Neural progenitor cell (in vitro differentiated cells): Measurements from ENCODE around the gene ADM2. TPM values are rescaled to one million over a fixed set of nuclear protein-coding genes. Genes with fewer than 3 reads are reported as not detected.
A peak's percentile ranks its signal among the peaks of the same experiment; 100 is the strongest.

Source experiments
- DNase-seq: peaks from one replicate; pipeline ENCODE4 v3.0.0-alpha.2; 2016; ENCODE audit warnings: low spot score
- H2AFZ ChIP-seq: fragments of 200-600 bp; sonication (generic); replicated peaks from 2 replicates; pipeline ENCODE4 v1.6.1; 2016; ENCODE audit warnings: antibody characterized with exemption
- H3F3A ChIP-seq: fragments of 200-600 bp; sonication (generic); 2 replicates; pipeline ENCODE4 v1.6.1; 2016; ENCODE audit warnings: antibody characterized with exemption, low read depth
- H3K27ac ChIP-seq: fragments of 200-600 bp; sonication (generic); 2 replicates; pipeline ENCODE4 v1.5.1; 2016; ENCODE audit warnings: mild to moderate bottlenecking
- H3K27me3 ChIP-seq: fragments of 200-600 bp; sonication (generic); 2 replicates; pipeline ENCODE4 v1.6.1; 2016; ENCODE audit warnings: mild to moderate bottlenecking, moderate library complexity
- H3K36me3 ChIP-seq: fragments of 200-600 bp; sonication (generic); 2 replicates; pipeline ENCODE4 v1.5.1; 2016
- H3K4me1 ChIP-seq: fragments of 200-600 bp; sonication (generic); 2 replicates; pipeline ENCODE4 v1.6.1; 2016; ENCODE audit warnings: mixed run types
- H3K4me2 ChIP-seq: fragments of 200-600 bp; sonication (generic); 2 replicates; pipeline ENCODE4 v1.6.1; 2016
- H3K4me3 ChIP-seq: fragments of 200-600 bp; sonication (generic); 2 replicates; pipeline ENCODE4 v1.5.1; 2016
- H3K79me2 ChIP-seq: fragments of 200-600 bp; sonication (generic); 2 replicates; pipeline ENCODE4 v1.6.1; 2016; ENCODE audit warnings: low read depth
- H3K9ac ChIP-seq: fragments of 200-600 bp; sonication (generic); 2 replicates; pipeline ENCODE4 v1.6.1; 2016
- H3K9me3 ChIP-seq: fragments of 200-600 bp; sonication (generic); 2 replicates; pipeline ENCODE4 v1.5.1; 2016; ENCODE audit warnings: low read depth
- H4K20me1 ChIP-seq: fragments of 200-600 bp; sonication (generic); 2 replicates; pipeline ENCODE4 v1.6.1; 2016; ENCODE audit warnings: low read depth
- H3K27ac Mint-ChIP-seq: 3 replicates; pipeline ENCODE4 v1.8.0; 2021; ENCODE audit warnings: mixed read lengths
- H3K27me3 Mint-ChIP-seq: 2 replicates; pipeline ENCODE4 v1.8.0; 2022; ENCODE audit warnings: low read depth, mild to moderate bottlenecking, inconsistent platforms, moderate library complexity, mixed read lengths; ENCODE audit not compliant: insufficient read depth
- H3K36me3 Mint-ChIP-seq: 3 replicates; pipeline ENCODE4 v1.8.0; 2021; ENCODE audit warnings: mixed read lengths
- H3K4me1 Mint-ChIP-seq: 3 replicates; pipeline ENCODE4 v1.8.0; 2021; ENCODE audit warnings: mixed read lengths
- H3K4me3 Mint-ChIP-seq: 3 replicates; pipeline ENCODE4 v1.8.0; 2021; ENCODE audit warnings: mild to moderate bottlenecking, moderate library complexity, mixed read lengths
- H3K9me3 Mint-ChIP-seq: 3 replicates; pipeline ENCODE4 v1.8.0; 2020; ENCODE audit warnings: mixed read lengths
- CTCF ChIP-seq: fragments of 200-600 bp; sonication (generic); IDR thresholded peaks from 2 replicates; pipeline ENCODE4 v1.5.1; 2017; ENCODE audit warnings: antibody characterized with exemption, mild to moderate bottlenecking
- EZH2 ChIP-seq: fragments of 200-600 bp; sonication (generic); IDR thresholded peaks from 2 replicates; pipeline ENCODE4 v1.6.1; 2017; ENCODE audit warnings: antibody characterized with exemption, mild to moderate bottlenecking, moderate library complexity
- EZH2phosphoT487 ChIP-seq: fragments of 200-600 bp; sonication (generic); IDR thresholded peaks from 2 replicates; pipeline ENCODE4 v1.6.1; 2017; ENCODE audit warnings: antibody characterized with exemption
- total RNA-seq: library from RNA; depleted of rRNA; stranded (reverse); fragments of >200 nt; gene quantifications from 2 replicates; pipeline ENCODE4 v1.2.3, GENCODE V29; 2015; ENCODE audit warnings: low replicate concordance

Gene ADM2
- total RNA-seq, 1 donor from 2014 or later = 0.13 TPM

- Histone ChIP-seq H3K36me3 (no peaks in the 10 kb centered on the region), H3K4me3 (no peak overlapping the region), H3K9me3 (no peaks in the 10 kb centered on the region), H3K27me3 (no peaks in the 10 kb centered on the region), H3K27ac (peak overlapping the region; percentile 37), H4K20me1 (peaks cover 27% of the 10 kb centered on the region), H3F3A (peaks cover 13% of the 10 kb centered on the region), H3K4me2 (no peak overlapping the region), H2AFZ (no peak overlapping the region), H3K79me2 (no peaks in the 10 kb centered on the region), H3K4me1 (no peaks in the 10 kb centered on the region), H3K9ac (no peak overlapping the region)
- Mint-ChIP-seq H3K4me1 (peaks cover 2% of the 10 kb centered on the region), H3K27me3 (peaks cover 9% of the 10 kb centered on the region), H3K36me3 (peaks cover 12% of the 10 kb centered on the region), H3K27ac (no peak overlapping the region), H3K9me3 (no peaks in the 10 kb centered on the region), H3K4me3 (no peak overlapping the region)
- no peak for DNase-seq
- TF ChIP-seq CTCF = no peak
- TF ChIP-seq EZH2phosphoT487 = no peak
- TF ChIP-seq EZH2 = no peak
These were observed 36.7 kb upstream of the ADM2 start for GRCh38 chr22:50444663-50445062.

- H3K79me2 ChIP-seq = no peaks in the 10 kb centered on the region
- no peaks in the 10 kb centered on the region for H3K36me3 ChIP-seq
- H3F3A ChIP-seq = peaks cover 13% of the 10 kb centered on the region
- H3K4me3 Mint-ChIP-seq = no peak overlapping the region
- peaks cover 9% of the 10 kb centered on the region for H3K27me3 Mint-ChIP-seq
- no peak overlapping the region for H2AFZ ChIP-seq
- H3K9ac ChIP-seq = no peak overlapping the region
- H3K27ac ChIP-seq = peak overlapping the region; percentile 37
- no peaks in the 10 kb centered on the region for H3K4me1 ChIP-seq
- no peaks in the 10 kb centered on the region for H3K9me3 ChIP-seq
- peaks cover 33% of the 10 kb centered on the region for H4K20me1 ChIP-seq
- no peaks in the 10 kb centered on the region for H3K9me3 Mint-ChIP-seq
- no peaks in the 10 kb centered on the region for H3K27me3 ChIP-seq
- peaks cover 2% of the 10 kb centered on the region for H3K4me1 Mint-ChIP-seq
- H3K36me3 Mint-ChIP-seq = peaks cover 15% of the 10 kb centered on the region
- H3K4me3 ChIP-seq = no peak overlapping the region
- no peak overlapping the region for H3K27ac Mint-ChIP-seq
- TF ChIP-seq CTCF (no peak), EZH2phosphoT487 (no peak), EZH2 (no peak)
- no peak overlapping the region for H3K4me2 ChIP-seq
- DNase-seq = no peak
These were observed 36.1 kb upstream of the ADM2 start for GRCh38 chr22:50445071-50445879.

- Histone ChIP-seq H3K79me2 (no peaks in the 10 kb centered on the region), H4K20me1 (peaks cover 36% of the 10 kb centered on the region), H3K27ac (peak overlapping the region; percentile 20), H3K27me3 (no peaks in the 10 kb centered on the region), H3K4me2 (no peak overlapping the region), H3K36me3 (no peaks in the 10 kb centered on the region), H3K4me1 (no peaks in the 10 kb centered on the region), H3F3A (peaks cover 13% of the 10 kb centered on the region), H3K9me3 (no peaks in the 10 kb centered on the region), H3K9ac (no peak overlapping the region), H3K4me3 (no peak overlapping the region), H2AFZ (no peak overlapping the region)
- Mint-ChIP-seq H3K4me1 (peaks cover 2% of the 10 kb centered on the region), H3K4me3 (no peak overlapping the region), H3K27me3 (peaks cover 9% of the 10 kb centered on the region), H3K36me3 (peaks cover 18% of the 10 kb centered on the region), H3K9me3 (no peaks in the 10 kb centered on the region), H3K27ac (no peak overlapping the region)
- TF ChIP-seq CTCF (no peak), EZH2 (no peak), EZH2phosphoT487 (no peak)
- no peak for DNase-seq
These were observed 35.2 kb upstream of the ADM2 start for GRCh38 chr22:50445880-50446707.
